ENCODE results near the gene BRD2. TPM values are rescaled to one million over a fixed set of nuclear protein-coding genes. Genes with fewer than 3 reads are reported as not detected.

BRD2 gene
- total and polyA plus RNA-seq, 5 experiments from 2014 or later, result 24.5 to 455 (median 72.8) TPM

DNA sequence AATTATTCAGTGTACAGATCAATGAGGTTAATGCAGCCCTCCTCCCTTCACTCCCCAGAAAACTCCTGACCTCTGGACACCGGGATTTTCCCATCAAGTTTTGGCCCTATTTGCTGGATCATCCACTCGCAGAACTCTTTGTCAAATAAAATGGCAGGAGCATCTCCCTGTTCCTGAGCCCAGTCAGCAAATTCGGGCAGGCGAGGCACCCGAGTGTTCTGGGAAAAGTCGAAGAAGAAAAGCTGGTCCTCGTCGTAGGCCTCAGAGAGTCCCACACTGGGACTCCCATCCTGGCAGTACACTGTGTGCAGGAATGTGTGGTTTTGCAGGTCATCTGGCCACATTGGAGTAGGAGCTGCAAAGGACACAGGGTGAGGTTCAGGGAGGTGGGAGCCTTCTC is 17.9 kb upstream of the BRD2 start:
- no peaks in the 10 kb centered on the region for H3K36me3 Mint-ChIP-seq
- peak overlapping the region in 3 of 10 donors; percentile 26 to 76 (median 55) for H3K27ac Mint-ChIP-seq
- no peak for DNase-seq
- POLR2A ChIA-PET, result interaction anchor here (1.3 to 13.5 kb wide), 4 partner anchors 9 to 34 kb away, joined by 3 to 344 read pairs (median 6); partner anchors contain the start of gene BRD2
- H3K9me3 Mint-ChIP-seq, result no peaks in the 10 kb centered on the region
- H3K27me3 Mint-ChIP-seq, result no peaks in the 10 kb centered on the region
- ATAC-seq, result no peak
- H3K4me1 Mint-ChIP-seq, result peaks cover 41 to 90% (median 62%) of the 10 kb centered on the region in 4 donors
- H3K4me3 Mint-ChIP-seq, result peak overlapping the region in 2 of 10 donors; percentile 9 to 73

- ATAC-seq (peak; percentile 98), DNase-seq (peak; percentile 37 to 89 (median 78))
- H3K4me3 Mint-ChIP-seq, result peak within 1 kb of the TSS; percentile 76 to 88 (median 82)
- H3K27ac Mint-ChIP-seq, result peak within 1 kb of the TSS; percentile 85 to 94 (median 90)
- peaks cover 0 to 4% (median 0%) of the 10 kb centered on the region in 3 donors for H3K36me3 Mint-ChIP-seq
- H3K9me3 Mint-ChIP-seq, result no peaks in the 10 kb centered on the region
- peaks cover 37 to 76% (median 60%) of the 10 kb centered on the region in 4 donors for H3K4me1 Mint-ChIP-seq
- H3K27me3 Mint-ChIP-seq, result no peaks in the 10 kb centered on the region
- POLR2A ChIA-PET, result interaction anchor here (0.6 to 13.5 kb wide), 12 partner anchors 10 to 392 kb away, joined by 3 to 344 read pairs (median 8); partner anchors contain the start of genes BRD2 and HLA-DMB
These were observed 15.3 kb upstream of the BRD2 start, which contains the start of gene HLA-DMA for GRCh38 chr6:32952817-32953739. Gene HLA-DMA (minus strand): TSS chr6:32953097. CDS start chr6:32953036, 61 bp downstream.

DNA sequence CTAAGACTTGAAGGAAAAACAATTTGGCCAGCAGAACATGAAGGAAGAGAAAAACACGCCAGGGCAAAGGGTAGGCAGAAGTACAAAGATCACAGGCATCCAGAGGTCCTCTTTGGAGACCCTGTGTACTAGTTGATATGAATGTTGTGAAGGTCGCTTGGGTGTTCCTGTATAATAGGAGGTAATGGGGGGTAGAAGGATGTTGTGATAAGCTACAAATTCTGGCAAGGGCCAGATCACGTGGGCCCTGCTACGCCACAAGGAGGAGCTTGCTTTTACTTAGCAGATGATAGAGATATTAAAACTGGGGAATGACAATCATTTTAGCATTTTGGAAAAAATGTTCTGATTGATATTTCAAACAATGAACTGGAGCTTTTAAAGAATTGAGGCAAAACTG is 14.6 kb upstream of the BRD2 start:
- DNase-seq (no peak), ATAC-seq (no peak)
- Mint-ChIP-seq H3K36me3 (peaks cover 0 to 4% (median 0%) of the 10 kb centered on the region in 3 donors), H3K27me3 (no peaks in the 10 kb centered on the region), H3K4me3 (peak overlapping the region in 2 of 10 donors; percentile 79 to 88), H3K4me1 (peaks cover 37 to 71% (median 61%) of the 10 kb centered on the region in 4 donors), H3K27ac (peak overlapping the region in 4 of 10 donors; percentile 76 to 93 (median 89)), H3K9me3 (no peaks in the 10 kb centered on the region)
- POLR2A ChIA-PET, result interaction anchor here (1.0 to 13.5 kb wide), 12 partner anchors 11 to 246 kb away, joined by 3 to 344 read pairs (median 8); partner anchors contain the start of genes BRD2 and HLA-DMB

GRCh38 chr6:32954267-32954666 is 14.1 kb upstream of the BRD2 start:
- no peaks in the 10 kb centered on the region for H3K9me3 Mint-ChIP-seq
- H3K27ac Mint-ChIP-seq, result peak overlapping the region in 3 of 10 donors; percentile 44 to 90 (median 76)
- ATAC-seq (no peak), DNase-seq (no peak)
- POLR2A ChIA-PET, result interaction anchor here (0.6 to 13.5 kb wide), 7 partner anchors 11 to 1133 kb away, joined by 3 to 344 read pairs (median 30); partner anchors contain the start of genes BRD2 and HLA-DMB
- H3K4me1 Mint-ChIP-seq, result peaks cover 36 to 66% (median 59%) of the 10 kb centered on the region in 4 donors
- peak overlapping the region in 2 of 10 donors; percentile 17 to 24 for H3K4me3 Mint-ChIP-seq
- no peaks in the 10 kb centered on the region for H3K27me3 Mint-ChIP-seq
- peaks cover 0 to 4% (median 0%) of the 10 kb centered on the region in 3 donors for H3K36me3 Mint-ChIP-seq

DNA sequence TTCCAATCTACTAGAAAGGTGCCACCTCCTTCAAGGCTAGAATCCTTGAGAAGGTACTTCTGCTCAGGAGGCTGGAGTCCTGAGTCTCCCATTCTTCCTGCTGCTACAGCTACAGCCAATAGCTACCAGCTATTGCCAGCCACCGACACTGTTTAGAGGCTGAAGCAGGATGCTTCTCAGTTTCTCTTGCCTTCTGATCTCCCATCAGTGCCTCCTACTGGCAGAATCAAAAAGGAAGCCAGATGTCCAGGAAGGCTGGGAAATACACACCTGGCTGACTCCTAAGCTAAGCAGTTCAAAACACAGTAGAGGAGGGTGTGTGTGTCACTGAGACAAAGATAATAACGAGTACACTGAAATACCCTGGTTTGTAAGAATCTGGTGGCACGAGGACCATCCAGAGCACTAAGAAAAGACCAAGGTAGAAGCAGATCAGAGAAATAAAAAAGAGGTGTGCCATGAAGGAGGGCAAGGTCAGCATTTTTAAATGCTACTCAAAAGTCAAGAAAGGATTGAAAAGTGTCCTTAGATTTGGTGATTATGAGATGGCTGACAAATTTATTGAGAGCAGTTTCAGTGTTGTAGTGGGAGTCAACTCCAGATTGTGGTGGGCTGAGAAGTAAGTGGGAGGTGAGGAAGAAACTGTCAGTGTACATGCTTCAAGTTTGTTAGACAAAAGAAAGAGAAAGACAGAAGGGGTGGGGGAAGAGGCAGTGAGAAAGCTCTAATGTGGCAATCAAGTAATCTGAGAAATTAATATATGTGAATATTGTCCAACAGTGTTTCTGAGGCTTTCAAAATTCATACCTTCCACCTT is 13.2 kb upstream of the BRD2 start:
- Mint-ChIP-seq H3K27me3 (no peaks in the 10 kb centered on the region), H3K4me1 (peaks cover 26 to 62% (median 52%) of the 10 kb centered on the region in 4 donors)

DNA sequence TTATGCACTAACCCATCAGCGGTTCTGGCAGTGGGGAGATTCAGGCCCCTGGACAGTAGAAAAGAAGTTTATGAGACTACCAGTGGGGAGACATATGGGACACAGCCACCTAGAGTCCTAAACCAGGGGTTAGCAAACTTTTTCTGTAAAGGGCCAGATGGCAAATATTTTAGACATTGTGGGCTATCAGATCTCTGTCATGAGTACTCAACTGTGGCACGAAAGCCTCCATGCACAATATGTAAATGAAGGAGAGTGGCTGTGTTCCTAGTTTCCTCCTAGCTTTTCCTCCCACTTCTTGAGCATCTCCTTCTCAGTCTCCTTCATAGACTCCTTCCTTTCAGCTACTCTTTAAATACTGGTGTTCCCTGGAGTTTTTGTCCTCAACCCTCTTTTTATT is 12.2 kb upstream of the BRD2 start:
- no peaks in the 10 kb centered on the region for H3K9me3 Mint-ChIP-seq
- H3K4me3 Mint-ChIP-seq, result no peak overlapping the region
- peaks cover 0 to 4% (median 0%) of the 10 kb centered on the region in 3 donors for H3K36me3 Mint-ChIP-seq
- H3K4me1 Mint-ChIP-seq, result peaks cover 29 to 68% (median 46%) of the 10 kb centered on the region in 4 donors
- DNase-seq (no peak), ATAC-seq (no peak)
- H3K27me3 Mint-ChIP-seq, result no peaks in the 10 kb centered on the region
- peak overlapping the region in 3 of 10 donors; percentile 13 to 65 (median 32) for H3K27ac Mint-ChIP-seq
- POLR2A ChIA-PET, result interaction anchor here (4.5 to 13.5 kb wide), 2 partner anchors 12 to 13 kb away, joined by 65 to 344 read pairs; partner anchors contain the start of genes BRD2 and HLA-DMB

More for the DNA sequence above, 13.2 kb upstream of the BRD2 start:
- Mint-ChIP-seq H3K36me3 (peaks cover 0 to 4% (median 0%) of the 10 kb centered on the region in 3 donors), H3K27ac (peak overlapping the region in 7 of 10 donors; percentile 4 to 68 (median 32)), H3K4me3 (no peak overlapping the region), H3K9me3 (no peaks in the 10 kb centered on the region)
- peak; percentile 14 to 15 for ATAC-seq
- POLR2A ChIA-PET, result interaction anchor here (0.6 to 13.5 kb wide), 9 partner anchors 12 to 1134 kb away, joined by 3 to 344 read pairs (median 9); partner anchors contain the start of genes BRD2 and HLA-DMB
- DNase-seq, result peak in 4 of 10 donors; percentile 23 to 37 (median 34)

GRCh38 chr6:32960563-32960962 is 7.8 kb upstream of the BRD2 start:
- H3K4me1 Mint-ChIP-seq, result peaks cover 25 to 68% (median 45%) of the 10 kb centered on the region in 4 donors
- H3K27ac Mint-ChIP-seq, result peak overlapping the region in 7 of 10 donors; percentile 3 to 74 (median 28)
- no peaks in the 10 kb centered on the region for H3K27me3 Mint-ChIP-seq
- H3K9me3 Mint-ChIP-seq, result no peaks in the 10 kb centered on the region
- H3K4me3 Mint-ChIP-seq, result no peak overlapping the region
- ATAC-seq (no peak), DNase-seq (no peak)
- POLR2A ChIA-PET, result interaction anchor here (4.3 kb wide), 1 partner anchor 13 kb away, joined by 66 read pairs; no protein-coding TSS in a partner anchor
- H3K36me3 Mint-ChIP-seq, result peaks cover 0 to 4% (median 0%) of the 10 kb centered on the region in 3 donors

DNA sequence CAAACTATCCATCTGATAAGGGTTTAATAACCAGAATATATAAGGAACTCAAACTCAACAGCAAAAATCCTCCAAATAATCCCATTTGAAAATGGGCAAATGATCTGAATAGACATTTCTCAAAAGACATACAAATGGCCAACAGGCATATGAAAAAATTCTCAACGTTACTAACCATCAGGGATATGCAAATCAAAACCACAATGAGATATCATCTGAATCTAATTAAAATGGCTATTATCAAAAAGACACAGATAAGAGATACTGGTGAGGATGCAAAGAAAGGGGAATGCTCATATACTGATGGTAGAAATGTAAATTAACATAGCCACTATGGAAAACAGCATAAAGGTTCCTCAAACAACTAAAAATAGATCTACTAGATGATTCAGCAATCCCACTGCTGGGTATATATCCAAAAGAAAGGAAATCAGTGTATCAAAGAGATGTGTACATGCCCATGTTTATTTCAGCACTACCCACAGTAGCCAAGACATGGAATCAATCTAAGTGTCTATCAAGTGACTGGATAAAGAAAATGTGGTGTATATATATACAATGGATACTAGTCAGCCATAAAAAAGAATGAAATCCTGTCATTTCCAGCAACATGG is 6.1 kb upstream of the BRD2 start:
- H3K9me3 Mint-ChIP-seq, result no peaks in the 10 kb centered on the region
- DNase-seq (no peak), ATAC-seq (no peak)
- POLR2A ChIA-PET, result interaction anchor here (0.6 to 12.6 kb wide), 5 partner anchors 9 to 289 kb away, joined by 3 to 344 read pairs (median 4); partner anchors contain the start of genes HLA-DMA, PSMB9 and TAP1
- peak overlapping the region in 2 of 10 donors; percentile 31 to 71 for H3K27ac Mint-ChIP-seq
- peaks cover 37 to 75% (median 57%) of the 10 kb centered on the region in 4 donors for H3K4me1 Mint-ChIP-seq
- H3K36me3 Mint-ChIP-seq, result peaks cover 0 to 4% (median 0%) of the 10 kb centered on the region in 3 donors
- peak overlapping the region in 4 of 10 donors; percentile 12 to 44 (median 32) for H3K4me3 Mint-ChIP-seq
- H3K27me3 Mint-ChIP-seq, result no peaks in the 10 kb centered on the region

- peak overlapping the region in 2 of 10 donors; percentile 12 to 50 for H3K4me3 Mint-ChIP-seq
- peak overlapping the region in 9 of 10 donors; percentile 24 to 96 (median 78) for H3K27ac Mint-ChIP-seq
- H3K4me1 Mint-ChIP-seq, result peaks cover 42 to 74% (median 60%) of the 10 kb centered on the region in 4 donors
- H3K36me3 Mint-ChIP-seq, result no peaks in the 10 kb centered on the region
- no peak for ATAC-seq
- peaks cover 0 to 2% (median 0%) of the 10 kb centered on the region in 5 donors for H3K27me3 Mint-ChIP-seq
- no peak for DNase-seq
- no peaks in the 10 kb centered on the region for H3K9me3 Mint-ChIP-seq
- POLR2A ChIA-PET, result interaction anchor here (0.9 to 12.6 kb wide), 5 partner anchors 9 to 22 kb away, joined by 3 to 344 read pairs (median 4); partner anchors contain the start of gene HLA-DMA
These were observed 4.5 kb upstream of the BRD2 start for GRCh38 chr6:32963866-32964265.

DNA sequence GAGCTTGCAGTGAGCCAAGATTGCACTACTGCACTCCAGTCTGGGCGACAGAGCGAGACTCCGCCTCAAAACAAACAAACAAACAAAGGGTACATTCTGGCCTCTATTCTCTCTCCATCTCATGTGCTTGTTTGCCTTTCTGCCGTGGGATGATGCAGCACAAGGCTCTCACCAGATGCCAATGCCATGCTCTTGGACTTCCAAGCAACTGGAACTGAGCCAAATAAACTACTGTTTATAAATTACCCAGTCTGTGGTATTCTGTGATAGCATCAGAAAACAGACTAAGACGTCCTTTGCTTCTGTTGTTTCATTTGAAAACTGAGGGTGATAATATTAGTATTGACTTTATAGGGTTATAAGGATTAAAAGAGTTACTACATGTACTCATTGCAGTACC is 3.6 kb upstream of the BRD2 start:
- ATAC-seq, result no peak
- H3K4me3 Mint-ChIP-seq, result peak overlapping the region in 3 of 10 donors; percentile 4 to 66 (median 8)
- no peaks in the 10 kb centered on the region for H3K36me3 Mint-ChIP-seq
- POLR2A ChIA-PET, result interaction anchor here (12.6 kb wide), 1 partner anchor 11 kb away, joined by 344 read pairs; the partner anchor contains the start of gene HLA-DMA
- H3K27me3 Mint-ChIP-seq, result peaks cover 0 to 2% (median 0%) of the 10 kb centered on the region in 5 donors
- no peak for DNase-seq
- H3K4me1 Mint-ChIP-seq, result peaks cover 43 to 70% (median 60%) of the 10 kb centered on the region in 4 donors
- H3K27ac Mint-ChIP-seq, result peak overlapping the region in 9 of 10 donors; percentile 11 to 96 (median 83)
- no peaks in the 10 kb centered on the region for H3K9me3 Mint-ChIP-seq

Data from naive thymus-derived CD8-positive, alpha-beta T cell (primary cell).